Medulla oblongata (tissue), 1 donor: ENCODE data around the gene PDE6G.

Source experiments
- DNase-seq: peaks from one replicate; pipeline ENCODE4 v3.0.0-alpha.2; 2015; ENCODE audit errors: extremely low spot score

PDE6G gene

DNA sequence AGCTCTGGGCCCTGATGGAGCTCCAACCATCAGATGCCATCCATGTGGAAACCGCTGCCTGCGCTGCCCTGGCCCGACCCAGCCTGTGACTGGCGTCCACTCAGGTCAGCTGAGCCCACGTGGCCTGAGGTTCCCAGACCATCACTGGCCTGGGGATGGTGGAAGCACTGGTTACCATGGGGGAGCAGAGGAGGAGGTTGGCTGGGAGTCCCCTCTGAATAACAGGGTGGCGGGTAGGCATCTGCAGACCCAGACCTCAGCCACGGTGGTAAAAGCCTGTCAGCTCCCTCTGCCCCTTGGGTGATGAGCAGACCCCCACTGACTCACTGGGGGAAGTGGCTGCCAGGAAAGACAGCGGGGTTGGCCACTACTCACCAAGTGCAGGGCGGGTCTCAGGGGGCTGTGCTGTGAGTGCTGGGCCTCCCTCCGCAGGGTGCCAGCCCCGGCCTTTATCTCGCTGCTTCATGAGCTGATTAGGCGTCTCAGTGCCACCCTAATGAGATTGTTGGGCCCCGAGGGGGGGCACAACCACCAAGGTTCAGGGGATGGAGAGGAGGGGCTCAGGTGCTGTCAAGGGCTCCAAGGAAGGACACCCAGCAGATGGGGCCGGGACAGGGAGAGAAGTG is at the start of gene PDE6G:
Gene PDE6G (minus strand): TSS at position 425 of the 626 bp plus-strand sequence. CDS start 3,237 bp downstream, outside the sequence.
- DNase-seq, result no peak

DNA sequence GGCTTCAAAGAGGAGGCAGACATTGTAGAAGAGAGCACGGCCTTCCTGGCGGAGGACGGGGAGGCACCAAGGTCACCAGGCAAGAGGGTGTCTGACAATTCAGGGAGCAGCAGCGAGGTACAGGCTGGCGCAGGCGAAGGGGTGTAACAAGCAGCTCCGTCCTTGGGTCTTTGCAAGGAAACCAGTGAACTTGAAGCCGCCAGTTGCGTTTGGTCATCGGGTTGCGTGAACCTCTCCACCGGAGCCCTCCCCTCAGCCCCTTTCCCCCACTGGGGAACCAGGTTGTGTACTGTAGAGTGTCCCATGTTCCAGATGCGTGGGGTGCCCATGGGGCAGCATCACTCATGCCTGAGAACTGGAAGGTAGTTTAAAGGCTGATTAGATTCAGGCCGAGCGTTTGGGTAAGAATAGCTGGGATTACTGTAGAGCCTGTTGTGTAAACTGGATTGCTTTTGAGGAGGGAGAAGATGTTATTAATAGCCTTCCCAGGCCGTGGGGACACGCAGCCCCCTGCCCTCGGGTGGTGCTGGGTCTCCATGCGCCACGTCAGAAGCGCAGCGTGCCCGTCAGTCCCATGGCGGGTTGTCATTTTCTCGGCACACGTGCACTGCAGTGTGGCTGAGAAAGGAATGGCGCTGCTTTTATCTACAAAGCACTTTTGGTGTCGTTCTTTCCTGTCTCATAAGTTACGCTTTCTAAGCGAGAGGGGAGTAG is 49.3 kb upstream of the PDE6G start:
- no peak for DNase-seq

DNA sequence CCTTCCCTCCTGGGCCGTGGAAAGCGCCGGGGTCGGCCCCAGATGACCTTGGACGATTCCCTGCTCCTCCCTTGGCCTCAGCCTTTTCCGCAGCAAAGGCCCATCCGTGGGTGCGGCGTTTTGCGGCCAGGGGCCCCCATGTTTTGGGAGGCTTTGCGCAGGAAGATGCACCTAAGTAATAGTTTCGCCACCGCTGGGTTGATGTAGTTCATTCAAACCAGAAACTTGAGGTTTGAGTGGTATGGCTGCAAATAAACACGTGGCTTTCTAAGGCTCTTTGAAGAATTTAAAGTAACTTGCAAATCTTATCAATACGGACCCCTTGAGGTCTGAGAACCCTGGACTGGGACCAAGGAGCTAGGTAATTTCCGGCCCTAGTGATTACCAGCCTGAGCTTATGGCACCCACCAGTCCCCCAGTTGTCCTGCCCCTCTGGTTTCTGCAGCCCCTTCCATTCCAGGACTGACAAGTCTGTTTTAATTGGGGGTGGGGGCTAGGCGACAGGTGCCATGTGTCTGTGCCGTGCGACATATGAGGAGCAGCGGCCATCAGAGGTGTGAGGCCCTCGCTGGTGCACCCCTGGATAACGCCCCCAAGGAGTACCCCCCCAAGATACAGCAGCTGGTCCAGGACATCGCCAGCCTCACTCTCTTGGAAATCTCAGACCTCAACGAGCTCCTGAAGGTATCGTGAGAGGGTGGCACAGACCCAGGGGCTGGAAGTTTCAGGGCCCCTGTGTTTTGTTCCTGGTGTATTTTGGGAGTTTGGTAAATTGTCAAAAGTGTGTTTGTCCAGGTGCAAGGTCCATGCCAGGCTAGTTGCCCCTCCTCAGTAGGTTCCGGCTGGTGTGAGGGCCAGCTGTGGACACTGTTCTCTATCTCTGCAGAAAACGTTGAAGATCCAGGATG is 47.7 kb upstream of the PDE6G start:
- DNase-seq, result no peak

DNA sequence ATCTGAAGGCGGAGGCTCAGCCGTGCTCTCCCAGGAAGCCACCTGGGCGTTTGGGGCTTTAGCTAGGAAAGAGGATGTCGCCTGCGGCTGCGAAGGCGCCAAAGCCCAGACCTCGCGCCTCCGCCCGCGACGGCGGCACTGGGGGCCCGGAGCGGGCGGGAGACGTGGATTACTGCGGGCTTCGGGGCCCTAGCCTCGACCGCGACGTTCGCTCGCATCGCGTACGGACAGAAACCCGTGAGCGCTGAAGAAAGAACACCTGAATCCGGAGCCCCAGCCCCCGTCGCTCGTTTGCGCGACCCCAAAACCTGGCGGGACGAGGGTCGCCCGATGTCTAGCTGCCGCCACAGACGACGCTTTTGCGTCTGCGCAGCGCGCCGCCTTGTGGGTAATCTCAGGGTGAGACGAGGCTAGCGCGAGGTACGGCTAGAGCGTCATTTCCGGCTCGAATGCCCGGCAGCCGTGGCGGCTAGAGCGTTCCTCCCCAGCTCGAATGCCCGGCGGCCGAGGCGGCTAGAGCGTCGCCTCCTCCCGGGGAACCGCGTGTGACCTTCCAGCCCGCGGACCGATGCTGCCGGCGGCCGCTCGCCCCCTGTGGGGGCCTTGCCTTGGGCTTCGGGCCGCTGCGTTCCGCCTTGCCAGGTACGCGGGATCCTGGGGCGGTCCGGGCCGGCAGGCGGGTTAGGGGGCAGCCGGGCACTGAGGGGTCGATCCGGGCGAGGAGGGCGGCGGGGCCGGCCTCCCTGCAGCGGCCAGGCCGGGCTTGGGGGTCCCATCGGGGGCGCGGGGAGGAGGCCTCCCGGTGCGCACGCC is 46.8 kb upstream of the PDE6G start, which contains the start of gene MRPL12:
Gene MRPL12 (plus strand): TSS at position 434 of the 813 bp plus-strand sequence. CDS start 135 bp downstream, at position 569.
- DNase-seq, result peak; percentile 98

DNA sequence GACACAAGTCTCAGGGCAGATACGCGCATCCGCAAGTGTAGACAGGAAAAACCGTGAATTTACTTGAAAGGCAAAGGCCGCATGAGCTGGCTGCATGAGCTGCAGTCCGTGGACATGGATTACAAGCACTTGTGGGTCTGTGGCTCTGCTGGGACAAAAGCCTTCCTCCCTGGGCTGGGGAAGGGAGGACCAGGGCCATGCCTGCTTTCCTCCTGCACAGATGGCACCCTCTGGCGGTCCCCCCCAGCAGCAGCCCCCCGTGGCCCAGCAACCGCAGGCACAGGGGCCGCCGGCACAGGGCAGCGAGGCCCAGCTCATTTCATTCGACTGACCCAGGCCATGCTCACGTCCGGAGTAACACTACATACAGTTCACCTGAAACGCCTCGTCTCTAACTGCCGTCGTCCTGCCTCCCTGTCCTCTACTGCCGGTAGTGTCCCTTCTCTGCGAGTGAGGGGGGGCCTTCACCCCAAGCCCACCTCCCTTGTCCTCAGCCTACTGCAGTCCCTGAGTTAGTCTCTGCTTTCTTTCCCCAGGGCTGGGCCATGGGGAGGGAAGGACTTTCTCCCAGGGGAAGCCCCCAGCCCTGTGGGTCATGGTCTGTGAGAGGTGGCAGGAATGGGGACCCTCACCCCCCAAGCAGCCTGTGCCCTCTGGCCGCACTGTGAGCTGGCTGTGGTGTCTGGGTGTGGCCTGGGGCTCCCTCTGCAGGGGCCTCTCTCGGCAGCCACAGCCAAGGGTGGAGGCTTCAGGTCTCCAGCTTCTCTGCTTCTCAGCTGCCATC is 45.1 kb upstream of the PDE6G start:
- DNase-seq, result no peak

DNA sequence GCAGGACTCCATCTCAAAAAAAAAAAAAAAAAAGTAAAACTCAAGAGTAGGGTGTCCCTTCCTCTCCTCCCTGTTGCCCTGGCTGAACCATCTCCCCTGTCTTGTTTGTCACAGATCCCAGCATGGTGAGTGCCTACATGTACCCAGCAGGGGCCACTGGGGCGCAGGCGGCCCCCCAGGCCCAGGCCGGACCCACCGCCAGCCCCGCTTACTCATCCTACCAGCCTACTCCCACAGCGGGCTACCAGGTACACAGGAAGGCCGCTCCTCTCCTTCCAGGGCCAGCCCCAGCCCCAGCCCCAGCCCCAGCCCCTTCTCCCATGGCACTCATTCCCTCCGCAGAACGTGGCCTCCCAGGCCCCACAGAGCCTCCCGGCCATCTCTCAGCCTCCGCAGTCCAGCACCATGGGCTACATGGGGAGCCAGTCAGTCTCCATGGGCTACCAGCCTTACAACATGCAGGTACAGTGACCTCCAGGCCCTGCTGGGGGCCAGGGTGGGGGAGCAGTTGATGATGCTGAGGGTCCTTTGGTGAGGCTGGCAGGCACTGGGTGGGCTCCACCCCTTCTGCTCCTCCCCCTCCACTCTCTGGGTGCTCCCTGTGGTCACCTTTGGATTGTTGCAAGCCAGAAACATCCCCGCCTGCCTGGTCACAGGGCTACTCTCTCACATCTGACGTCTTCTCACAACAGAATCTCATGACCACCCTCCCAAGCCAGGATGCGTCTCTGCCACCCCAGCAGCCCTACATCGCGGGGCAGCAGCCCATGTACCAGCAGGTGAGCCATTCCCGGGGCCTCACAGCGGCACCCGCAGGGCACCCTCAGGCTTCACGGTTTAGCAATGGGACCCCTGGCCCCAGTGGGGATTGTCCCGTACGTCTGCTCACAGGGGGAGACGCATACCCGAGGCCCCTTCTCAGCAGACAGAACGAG is 44.3 kb upstream of the PDE6G start:
- DNase-seq, result no peak

DNA sequence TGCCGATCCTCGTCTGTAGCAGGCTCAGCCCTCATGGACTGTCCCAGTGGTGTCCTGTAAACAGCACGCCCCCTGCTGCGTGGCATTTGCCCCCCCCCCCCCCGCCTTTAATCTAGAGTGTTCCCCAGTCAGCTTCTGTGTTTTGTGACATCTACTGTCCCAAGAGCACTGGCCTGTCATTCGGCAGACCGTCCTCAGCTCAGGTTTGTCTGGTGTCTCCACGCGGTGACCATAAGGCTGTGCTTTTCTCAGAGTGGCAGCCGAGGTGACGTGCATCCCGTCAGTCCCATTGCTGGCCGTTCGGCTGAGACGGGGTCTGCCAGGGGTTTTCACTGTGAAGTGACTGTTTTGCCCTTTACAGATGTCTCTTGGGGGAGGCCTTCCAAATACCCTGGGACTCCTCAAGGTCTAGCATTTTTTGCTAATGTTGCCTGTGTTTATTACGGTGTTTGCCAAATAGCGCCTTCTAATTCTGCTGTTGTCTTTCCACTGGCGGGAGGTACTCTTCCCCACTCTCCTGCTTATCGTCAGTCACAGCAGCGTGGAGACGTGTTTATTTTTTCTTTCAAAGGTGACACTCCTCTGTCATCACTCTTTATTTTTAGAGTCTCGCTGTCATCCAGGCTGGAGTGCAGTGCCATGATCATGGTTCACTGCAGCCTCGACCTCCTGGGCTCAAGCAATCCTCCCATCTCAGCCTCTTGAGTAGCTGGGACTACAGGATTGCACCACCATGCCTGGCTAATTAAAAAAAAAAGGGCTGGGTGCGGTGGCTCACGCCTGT is 41.1 kb upstream of the PDE6G start:
- no peak for DNase-seq

DNA sequence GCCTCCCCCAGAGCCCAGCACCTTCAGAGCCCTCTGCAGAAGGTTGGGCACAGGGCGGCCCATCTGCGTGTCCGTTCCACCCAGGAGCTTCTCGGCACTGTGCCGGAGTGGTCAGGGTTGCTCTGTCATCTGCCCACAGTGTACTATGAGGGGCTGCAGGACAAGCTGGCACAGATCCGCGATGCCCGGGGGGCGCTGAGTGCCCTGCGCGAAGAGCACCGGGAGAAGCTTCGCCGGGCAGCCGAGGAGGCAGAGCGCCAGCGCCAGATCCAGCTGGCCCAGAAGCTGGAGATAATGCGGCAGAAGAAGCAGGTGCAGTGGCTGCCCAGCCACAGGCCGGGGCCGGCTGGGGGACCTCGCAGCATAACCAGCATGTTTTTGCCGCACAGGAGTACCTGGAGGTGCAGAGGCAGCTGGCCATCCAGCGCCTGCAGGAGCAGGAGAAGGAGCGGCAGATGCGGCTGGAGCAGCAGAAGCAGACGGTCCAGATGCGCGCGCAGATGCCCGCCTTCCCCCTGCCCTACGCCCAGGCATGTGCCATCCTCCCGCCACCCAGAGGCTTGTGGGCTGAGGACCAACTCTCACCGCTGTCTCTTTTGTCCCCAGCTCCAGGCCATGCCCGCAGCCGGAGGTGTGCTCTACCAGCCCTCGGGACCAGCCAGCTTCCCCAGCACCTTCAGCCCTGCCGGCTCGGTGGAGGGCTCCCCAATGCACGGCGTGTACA is 40.0 kb upstream of the PDE6G start:
- DNase-seq, result no peak

DNA sequence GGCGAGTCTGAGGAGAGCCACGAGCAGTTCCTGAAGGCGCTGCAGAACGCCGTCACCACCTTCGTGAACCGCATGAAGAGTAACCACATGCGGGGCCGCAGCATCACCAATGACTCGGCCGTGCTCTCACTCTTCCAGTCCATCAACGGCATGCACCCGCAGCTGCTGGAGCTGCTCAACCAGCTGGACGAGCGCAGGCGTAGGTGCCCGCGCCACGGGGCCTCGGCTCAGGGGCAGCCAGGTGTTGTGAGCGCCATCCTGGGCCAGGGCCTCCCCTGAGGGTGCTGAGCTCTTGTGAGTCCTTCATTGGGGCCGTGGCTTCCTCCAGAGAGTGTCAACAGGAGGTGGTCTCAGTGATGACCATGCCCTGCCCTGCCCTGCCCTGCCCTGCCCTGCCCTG is 39.5 kb upstream of the PDE6G start:
- DNase-seq, result no peak

DNA sequence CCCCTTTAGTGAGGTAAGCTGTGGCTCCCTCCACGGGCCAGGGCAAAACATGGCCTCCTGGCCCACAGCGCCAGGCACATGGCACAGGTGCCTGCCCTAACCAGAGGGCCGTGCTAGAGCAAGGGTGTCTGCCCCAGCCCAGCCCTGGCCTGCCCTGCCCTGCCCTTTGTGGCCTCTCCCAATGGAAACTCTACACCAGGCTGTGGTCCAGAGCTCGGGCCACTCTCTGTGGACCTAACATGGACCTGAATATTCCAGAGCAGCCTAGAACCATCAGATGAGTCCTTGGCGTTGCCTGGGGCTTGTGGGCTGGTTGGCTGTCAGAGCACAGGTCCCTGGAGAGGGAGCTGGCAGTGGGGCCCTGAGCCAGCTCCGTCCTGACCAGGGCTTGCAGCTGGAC is 38.9 kb upstream of the PDE6G start:
- no peak for DNase-seq

DNA sequence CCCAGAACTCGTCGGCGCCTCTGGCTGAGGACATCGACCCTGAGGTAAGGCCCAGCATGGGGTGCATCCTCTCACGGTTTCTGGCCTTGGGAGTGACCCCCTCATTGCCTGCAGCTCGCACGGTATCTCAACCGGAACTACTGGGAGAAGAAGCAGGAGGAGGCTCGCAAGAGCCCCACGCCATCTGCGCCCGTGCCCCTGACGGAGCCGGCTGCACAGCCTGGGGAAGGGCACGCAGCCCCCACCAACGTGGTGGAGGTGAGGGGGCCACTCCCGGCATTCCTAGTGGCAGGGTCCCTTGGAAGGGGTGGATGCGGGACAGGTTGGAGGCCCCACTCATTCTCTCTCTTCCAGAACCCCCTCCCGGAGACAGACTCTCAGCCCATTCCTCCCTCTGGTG is 38.5 kb upstream of the PDE6G start:
- DNase-seq, result no peak

DNA sequence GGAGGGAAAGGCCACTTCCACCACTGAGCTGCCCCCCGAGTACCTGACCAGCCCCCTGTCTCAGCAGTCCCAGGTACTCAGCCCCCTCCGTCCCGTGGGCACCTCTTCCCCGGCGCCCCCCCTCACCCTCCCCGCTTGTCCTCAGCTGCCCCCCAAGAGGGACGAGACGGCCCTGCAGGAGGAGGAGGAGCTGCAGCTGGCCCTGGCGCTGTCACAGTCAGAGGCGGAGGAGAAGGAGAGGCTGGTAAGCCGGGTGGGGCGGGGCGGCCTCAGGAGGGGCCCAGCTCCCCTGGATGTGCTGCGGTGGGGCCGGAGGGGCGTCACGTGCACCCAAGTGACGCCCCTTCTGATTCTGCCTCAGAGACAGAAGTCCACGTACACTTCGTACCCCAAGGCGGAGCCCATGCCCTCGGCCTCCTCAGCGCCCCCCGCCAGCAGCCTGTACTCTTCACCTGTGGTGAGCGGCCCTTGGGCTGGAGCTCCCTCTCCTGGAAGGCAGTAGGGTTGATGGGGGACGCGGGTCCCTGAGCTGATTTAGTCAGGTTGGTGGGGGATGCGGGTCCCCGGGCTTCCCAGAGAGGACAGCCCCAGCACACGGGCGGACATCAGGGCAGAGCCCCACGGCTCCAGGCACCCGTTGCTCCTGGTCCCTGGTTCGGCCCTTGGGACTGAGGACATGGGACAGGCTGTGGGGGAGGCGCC is 37.3 kb upstream of the PDE6G start:
- DNase-seq, result no peak

DNA sequence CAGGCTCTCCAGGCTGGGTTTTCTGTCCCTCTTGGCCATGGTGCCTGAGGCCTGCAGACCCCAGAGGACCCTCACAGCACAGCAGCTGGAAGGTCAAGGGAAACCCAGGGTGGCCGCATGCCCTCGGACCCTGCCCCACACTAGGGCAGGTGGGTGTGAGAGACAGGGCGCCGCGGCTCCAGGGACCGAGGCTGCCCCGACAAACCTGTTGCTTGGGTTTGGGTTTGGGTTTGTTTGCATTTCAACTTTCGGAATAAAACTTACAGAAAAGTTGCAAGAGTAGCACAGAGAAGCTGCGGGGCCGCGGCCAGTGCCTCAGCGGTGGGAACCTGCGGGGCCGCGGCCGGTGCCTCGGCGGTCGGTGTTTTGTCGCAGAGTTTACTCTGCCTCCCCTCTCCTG is 35.3 kb upstream of the PDE6G start:
- no peak for DNase-seq

DNA sequence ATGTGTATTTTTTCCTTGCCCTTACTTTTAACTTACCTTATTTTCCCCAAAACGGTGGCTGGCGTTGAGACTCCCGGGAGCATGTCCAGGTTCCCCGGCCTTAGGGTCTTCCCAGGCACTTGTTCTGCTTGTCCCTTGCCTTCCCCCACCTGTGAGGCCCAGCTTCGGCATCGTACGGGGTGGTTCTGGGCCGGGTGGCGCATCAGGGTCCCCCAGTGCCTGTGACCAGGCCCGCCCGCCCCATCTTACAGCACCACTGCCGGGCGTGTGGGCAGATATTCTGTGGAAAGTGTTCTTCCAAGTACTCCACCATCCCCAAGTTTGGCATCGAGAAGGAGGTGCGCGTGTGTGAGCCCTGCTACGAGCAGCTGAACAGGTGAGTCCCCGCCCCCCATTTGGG is 34.9 kb upstream of the PDE6G start:
- no peak for DNase-seq

DNA sequence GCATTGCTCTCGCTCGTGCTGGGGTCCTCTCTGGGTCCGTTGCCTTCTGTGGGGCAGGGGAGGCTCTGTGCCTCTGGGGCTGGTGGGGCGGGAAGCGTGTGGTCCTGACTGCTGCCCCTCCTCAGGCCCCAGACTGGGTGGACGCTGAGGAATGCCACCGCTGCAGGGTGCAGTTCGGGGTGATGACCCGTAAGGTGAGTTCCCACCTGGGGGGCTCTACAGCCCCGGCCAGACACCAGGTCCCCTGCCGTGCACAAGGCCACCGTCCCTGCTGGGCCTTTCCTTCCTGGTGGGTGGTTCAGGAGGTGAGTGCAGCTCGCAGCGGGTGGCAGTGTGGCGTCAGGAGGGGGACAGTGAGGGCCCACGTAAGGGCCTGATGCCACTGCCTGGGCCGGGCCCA is 34.2 kb upstream of the PDE6G start:
- DNase-seq, result no peak

DNA sequence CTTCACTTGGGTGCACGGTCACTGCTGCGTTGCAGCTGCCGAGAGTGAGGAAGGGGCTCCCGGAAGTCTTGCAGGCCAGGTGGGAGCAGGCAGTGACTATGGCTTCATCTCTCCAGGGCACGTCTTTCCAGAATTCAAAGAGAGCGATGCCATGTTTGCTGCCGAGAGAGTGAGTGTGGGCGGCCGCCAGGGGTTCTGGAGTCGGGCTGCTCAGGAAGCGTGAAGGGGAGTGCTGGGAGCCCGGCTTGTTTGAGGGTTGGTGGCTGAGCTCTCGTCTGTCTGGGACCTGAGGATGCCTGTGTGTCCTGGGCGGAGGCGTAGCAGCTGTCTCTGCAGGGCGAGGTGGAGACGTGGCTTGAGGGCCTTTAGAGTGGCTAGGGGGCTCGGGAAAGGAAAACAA is 33.7 kb upstream of the PDE6G start:
- DNase-seq, result no peak

DNA sequence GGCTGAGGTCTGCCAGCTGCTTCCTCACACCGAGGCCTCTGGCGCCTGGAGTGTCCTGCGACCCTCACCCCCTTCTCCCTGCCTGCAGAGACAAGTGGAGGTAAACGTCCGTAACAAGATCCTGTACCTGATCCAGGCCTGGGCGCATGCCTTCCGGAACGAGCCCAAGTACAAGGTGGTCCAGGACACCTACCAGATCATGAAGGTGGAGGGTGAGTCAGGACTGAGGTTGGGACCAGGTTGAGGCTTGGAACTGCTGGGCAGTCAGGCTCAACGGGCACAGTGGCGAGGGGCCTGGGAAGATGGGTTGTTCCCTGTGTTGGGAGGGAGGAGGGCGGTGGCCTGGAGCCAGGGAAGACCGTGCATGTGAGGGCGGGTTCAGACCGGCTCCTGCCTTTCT is 32.3 kb upstream of the PDE6G start:
- no peak for DNase-seq
